Dendritic cell treated with granulocyte-macrophage colony-stimulating factor and Interleukin-4, amounts not matched to agents 40 ng/mL and 50 ng/mL, for 4 days (primary cell): Measurements from ENCODE around the gene CARMIL1.

ENCODE experiments used
- H3K27ac Mint-ChIP-seq: one replicate; pipeline ENCODE4 v1.8.0; 2022; ENCODE audit warnings: mild to moderate bottlenecking, mixed read lengths
- H3K27me3 Mint-ChIP-seq: one replicate; pipeline ENCODE4 v1.8.0; 2022; ENCODE audit warnings: mild to moderate bottlenecking, mixed read lengths
- H3K36me3 Mint-ChIP-seq: one replicate; pipeline ENCODE4 v1.8.0; 2022; ENCODE audit warnings: low read depth, mixed read lengths
- H3K4me1 Mint-ChIP-seq: one replicate; pipeline ENCODE4 v1.8.0; 2022; ENCODE audit warnings: low read depth, mixed read lengths
- H3K4me3 Mint-ChIP-seq: one replicate; pipeline ENCODE4 v1.8.0; 2022; ENCODE audit warnings: mild to moderate bottlenecking, moderate library complexity, mixed read lengths
- H3K9me3 Mint-ChIP-seq: one replicate; pipeline ENCODE4 v1.8.0; 2022; ENCODE audit warnings: mixed read lengths
- intact Hi-C: fragments of 100-400 bp; cut with micrococcal nuclease; formaldehyde crosslinking; loops from one replicate; pipeline ENCODE4 v1.15.0; 2022

Gene CARMIL1

DNA sequence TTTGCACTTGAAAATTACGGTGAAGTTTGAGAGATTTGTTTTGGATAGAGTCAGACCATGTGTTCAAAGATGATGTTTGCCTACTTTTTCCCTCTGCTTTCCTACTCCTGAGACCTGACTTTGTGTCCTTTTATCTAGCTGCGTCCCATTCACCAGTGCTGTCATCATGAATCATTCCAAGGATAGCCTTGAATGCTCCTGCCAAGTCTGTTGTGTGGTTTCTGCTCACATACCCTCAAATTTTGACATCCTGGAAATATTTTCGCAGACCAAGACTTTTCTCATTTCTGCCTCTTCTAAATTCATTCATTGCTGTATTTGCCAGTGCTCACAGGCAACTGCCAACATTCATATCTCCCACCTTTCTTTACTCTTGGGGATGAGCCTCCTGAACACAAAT, 197.0 kb downstream of the CARMIL1 start:
- Mint-ChIP-seq H3K9me3 (no peaks in the 10 kb centered on the region), H3K27ac (no peak overlapping the region), H3K4me1 (peaks cover 22% of the 10 kb centered on the region), H3K36me3 (no peaks in the 10 kb centered on the region), H3K4me3 (no peak overlapping the region), H3K27me3 (no peaks in the 10 kb centered on the region)
- intact Hi-C loops, result no loop called here

DNA sequence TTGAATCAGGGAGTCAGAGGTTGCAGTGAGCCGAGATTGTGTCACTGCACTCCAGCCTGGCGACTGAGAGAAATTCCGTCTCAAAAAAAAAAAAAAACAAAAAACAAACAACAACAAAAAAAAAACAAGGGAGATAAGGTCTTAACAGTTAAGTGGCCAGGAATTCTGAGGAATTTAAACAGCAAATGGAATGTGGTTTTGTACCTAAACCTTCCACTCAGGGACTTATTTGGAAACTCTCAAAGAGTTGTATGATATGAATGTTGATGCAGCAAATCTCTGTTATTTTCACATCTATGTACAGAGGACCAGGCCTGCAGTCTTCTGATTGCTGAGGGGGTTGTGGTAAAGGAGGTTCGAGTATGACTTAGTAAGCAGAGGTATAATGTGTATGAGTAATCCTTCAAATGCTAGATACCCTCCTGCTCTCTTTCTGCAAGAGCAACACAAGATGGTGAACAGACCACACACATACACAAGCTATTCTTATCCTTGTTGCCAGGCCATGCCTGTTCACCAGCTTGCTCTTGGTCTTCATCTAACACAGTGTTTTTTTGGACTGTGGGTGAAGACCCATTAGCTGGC, 197.9 kb downstream of the CARMIL1 start:
- Mint-ChIP-seq H3K27me3 (no peaks in the 10 kb centered on the region), H3K27ac (no peak overlapping the region), H3K9me3 (no peaks in the 10 kb centered on the region), H3K36me3 (no peaks in the 10 kb centered on the region), H3K4me1 (peaks cover 22% of the 10 kb centered on the region), H3K4me3 (no peak overlapping the region)
- intact Hi-C loops, result no loop called here

DNA sequence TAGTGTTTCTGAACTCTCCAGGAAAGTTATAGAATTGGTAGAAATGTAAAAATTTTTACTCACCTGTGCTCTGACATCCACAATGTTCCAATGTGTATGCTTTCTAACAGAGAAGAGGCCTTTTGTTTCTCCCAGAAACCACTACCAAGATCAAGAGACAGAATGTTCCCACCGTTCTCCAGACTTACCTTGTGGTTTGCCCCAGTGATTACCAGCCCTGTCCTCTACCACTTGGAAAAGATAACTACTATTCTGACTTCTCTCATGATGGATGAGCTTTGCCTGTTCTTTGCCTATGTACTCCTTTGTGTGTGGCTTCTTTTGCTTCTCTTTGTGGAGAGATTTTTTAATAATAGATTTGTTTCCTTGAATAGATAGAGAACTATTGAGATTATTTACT, 199.8 kb downstream of the CARMIL1 start:
- Mint-ChIP-seq H3K9me3 (no peaks in the 10 kb centered on the region), H3K27me3 (no peaks in the 10 kb centered on the region), H3K4me1 (peaks cover 15% of the 10 kb centered on the region), H3K27ac (no peak overlapping the region), H3K36me3 (no peaks in the 10 kb centered on the region), H3K4me3 (no peak overlapping the region)
- intact Hi-C loops, result no loop called here

DNA sequence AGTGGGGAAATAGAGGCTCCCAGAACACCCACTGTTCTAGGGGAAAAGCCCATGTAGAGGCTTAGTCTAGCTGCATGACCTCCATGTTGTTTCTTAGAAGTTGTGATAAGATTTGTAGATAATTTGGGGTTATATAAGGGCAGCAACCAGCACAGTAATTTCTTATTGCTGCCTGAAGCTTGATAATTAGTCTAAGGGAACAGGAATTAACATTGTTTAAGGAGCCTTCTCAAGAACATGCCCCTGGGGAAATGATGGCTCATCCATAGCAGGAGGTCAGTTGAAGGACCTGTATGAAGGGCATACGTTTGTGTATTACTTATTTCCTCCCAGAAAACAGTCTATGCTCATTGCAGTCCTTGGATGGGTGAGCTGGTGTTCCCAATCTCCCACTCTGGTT, 202.1 kb downstream of the CARMIL1 start:
- no peaks in the 10 kb centered on the region for H3K36me3 Mint-ChIP-seq
- no peak overlapping the region for H3K27ac Mint-ChIP-seq
- H3K4me1 Mint-ChIP-seq, result no peaks in the 10 kb centered on the region
- H3K4me3 Mint-ChIP-seq, result no peak overlapping the region
- H3K27me3 Mint-ChIP-seq, result no peaks in the 10 kb centered on the region
- intact Hi-C loops, result no loop called here
- no peaks in the 10 kb centered on the region for H3K9me3 Mint-ChIP-seq

DNA sequence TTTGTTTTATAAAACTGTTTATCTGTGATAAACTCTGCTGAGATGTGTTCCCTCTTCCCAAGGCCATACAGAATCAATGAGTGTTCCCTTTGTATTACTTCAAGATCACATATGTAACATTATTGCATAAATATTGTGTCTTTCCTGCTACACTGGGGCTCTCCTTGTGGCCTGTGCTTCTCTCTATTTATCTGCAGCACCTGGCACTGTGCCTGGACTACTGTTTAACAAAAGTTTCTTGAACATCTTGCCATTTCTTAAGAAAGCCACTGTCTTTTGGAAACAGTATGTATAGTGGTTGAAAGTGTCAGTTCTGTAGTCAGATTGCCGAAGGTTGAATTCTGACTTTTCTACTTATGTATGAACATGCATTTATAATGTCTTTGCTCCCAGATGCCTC, 203.8 kb downstream of the CARMIL1 start:
- Mint-ChIP-seq H3K27me3 (no peaks in the 10 kb centered on the region), H3K4me3 (no peak overlapping the region), H3K27ac (no peak overlapping the region), H3K36me3 (no peaks in the 10 kb centered on the region), H3K4me1 (peaks cover 10% of the 10 kb centered on the region), H3K9me3 (no peaks in the 10 kb centered on the region)
- intact Hi-C loops, result no loop called here

DNA sequence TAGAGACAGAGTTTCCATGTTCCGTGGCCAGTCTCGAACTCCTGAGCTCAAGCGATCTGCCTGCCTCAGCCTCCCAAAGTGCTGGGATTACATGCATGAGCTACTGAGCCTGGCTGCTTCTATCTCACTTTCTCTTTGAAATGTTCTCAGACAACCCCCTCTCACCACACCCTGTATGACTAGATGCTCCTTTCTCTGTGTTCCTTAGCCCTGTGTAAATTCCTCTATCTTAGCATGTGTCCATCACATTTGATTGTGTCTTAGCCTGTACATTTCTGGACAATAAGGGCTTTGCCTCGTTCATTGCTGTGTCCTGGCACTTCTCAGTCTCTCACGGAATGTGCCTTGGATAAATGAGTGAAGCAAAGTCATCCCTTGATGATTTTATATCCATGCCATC, 204.8 kb downstream of the CARMIL1 start:
- peaks cover 16% of the 10 kb centered on the region for H3K4me1 Mint-ChIP-seq
- intact Hi-C loops, result no loop called here
- H3K36me3 Mint-ChIP-seq, result no peaks in the 10 kb centered on the region
- H3K4me3 Mint-ChIP-seq, result no peak overlapping the region
- H3K9me3 Mint-ChIP-seq, result no peaks in the 10 kb centered on the region
- no peak overlapping the region for H3K27ac Mint-ChIP-seq
- H3K27me3 Mint-ChIP-seq, result no peaks in the 10 kb centered on the region

DNA sequence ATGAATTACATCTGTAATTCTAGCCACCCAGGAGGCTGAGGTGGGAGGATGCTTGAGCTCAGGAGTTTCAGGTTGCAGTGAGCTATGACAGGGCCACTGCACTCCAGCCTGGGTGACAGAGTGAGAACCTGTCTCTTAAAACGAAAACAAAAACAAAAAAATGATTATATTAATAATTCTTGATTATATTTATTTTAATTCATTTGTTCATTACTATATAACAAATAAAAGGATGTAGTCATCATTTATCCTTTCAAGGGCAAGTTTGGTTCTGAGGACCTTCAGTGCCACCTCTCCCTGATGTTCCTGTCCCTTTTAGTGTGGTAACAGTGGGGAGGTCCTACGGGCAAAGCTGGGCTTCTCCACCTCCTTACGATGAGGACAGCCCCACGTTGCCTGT, 205.7 kb downstream of the CARMIL1 start:
- Mint-ChIP-seq H3K4me1 (peaks cover 20% of the 10 kb centered on the region), H3K9me3 (no peaks in the 10 kb centered on the region), H3K36me3 (no peaks in the 10 kb centered on the region), H3K4me3 (no peak overlapping the region), H3K27me3 (no peaks in the 10 kb centered on the region), H3K27ac (no peak overlapping the region)
- intact Hi-C loops, result loop anchor here (5.0 kb wide), 2 partner anchors 48 to 208 kb away; partner anchors contain the start of gene CARMIL1

DNA sequence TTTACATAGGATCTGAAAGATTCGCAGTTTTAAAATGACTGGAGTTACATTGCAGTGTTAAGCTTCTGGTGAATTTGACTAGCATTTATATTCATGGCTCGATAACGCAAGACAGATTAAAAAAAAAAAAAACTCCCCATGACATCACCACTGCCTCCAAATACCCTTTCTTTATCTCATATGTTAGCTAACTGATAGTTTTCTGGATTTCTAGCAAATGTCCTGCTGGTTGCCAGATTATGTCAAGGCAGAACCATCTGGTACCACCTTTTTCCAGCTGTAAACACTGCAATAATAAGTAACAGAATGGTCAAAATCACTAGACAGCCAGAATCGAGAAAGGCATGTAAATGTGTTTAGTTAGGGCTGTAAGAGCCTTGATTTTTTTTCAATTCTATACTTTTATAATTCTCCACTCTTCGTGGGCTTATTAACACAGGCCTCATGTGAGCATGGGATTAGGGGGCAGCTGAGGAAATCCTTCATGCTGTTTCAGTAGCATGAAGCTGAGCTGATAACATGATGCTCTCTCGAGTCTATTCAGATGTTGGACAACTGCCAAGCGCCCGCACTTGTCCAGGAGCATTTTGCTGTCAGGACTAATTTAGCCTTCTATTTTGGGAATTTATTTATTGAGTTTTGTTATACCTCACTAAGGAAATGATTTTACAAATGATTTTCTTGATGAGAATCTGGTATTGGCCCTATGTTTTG, 206.8 kb downstream of the CARMIL1 start:
- Mint-ChIP-seq H3K9me3 (no peaks in the 10 kb centered on the region), H3K27ac (no peak overlapping the region), H3K4me1 (peaks cover 25% of the 10 kb centered on the region), H3K4me3 (no peak overlapping the region), H3K36me3 (no peaks in the 10 kb centered on the region), H3K27me3 (no peaks in the 10 kb centered on the region)
- intact Hi-C loops, result loop anchor here (5.0 kb wide), 2 partner anchors 49 to 209 kb away; partner anchors contain the start of gene CARMIL1

DNA sequence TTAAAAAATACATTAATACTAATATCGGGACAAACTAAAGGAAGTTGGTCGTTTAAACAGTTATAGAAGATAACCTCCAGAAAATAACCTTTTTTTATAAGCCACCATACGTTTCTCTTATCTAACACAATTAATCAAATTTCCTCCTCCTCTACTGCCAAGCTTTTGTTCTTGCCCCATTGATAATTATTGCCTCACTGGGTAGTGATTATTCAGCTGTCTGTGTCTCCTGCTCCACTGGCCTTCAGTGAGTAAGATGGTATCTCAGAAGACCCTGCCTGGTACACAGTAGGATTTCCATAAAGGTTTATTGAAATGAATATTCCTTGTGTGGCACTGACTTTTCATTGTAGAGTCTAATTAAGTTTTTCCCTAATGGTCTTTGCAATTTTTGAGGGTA, 207.4 kb downstream of the CARMIL1 start:
- H3K27ac Mint-ChIP-seq, result no peak overlapping the region
- no peaks in the 10 kb centered on the region for H3K27me3 Mint-ChIP-seq
- no peaks in the 10 kb centered on the region for H3K36me3 Mint-ChIP-seq
- no peaks in the 10 kb centered on the region for H3K9me3 Mint-ChIP-seq
- intact Hi-C loops, result loop anchor here (5.0 kb wide), 2 partner anchors 49 to 209 kb away; partner anchors contain the start of gene CARMIL1
- no peak overlapping the region for H3K4me3 Mint-ChIP-seq
- peaks cover 25% of the 10 kb centered on the region for H3K4me1 Mint-ChIP-seq

DNA sequence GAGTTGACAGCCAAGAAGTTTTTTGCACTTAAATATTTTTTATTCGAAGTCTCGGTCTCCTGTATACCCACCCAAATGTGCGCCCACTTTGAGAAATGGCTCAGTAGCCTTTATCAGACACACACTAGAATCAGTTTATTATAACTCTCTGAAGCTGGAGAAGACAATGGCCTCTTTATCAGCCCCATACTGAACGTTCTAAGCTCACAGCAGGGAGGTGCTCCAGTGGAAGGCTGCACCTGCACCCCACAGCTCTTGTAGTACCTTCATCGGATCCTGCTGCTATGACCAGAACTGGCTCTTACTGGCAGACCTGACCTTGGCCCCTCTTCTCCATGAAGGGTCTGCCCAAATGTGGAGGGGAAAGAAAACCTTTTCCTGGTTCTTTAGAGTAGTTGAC, 207.8 kb downstream of the CARMIL1 start:
- Mint-ChIP-seq H3K9me3 (no peaks in the 10 kb centered on the region), H3K36me3 (no peaks in the 10 kb centered on the region), H3K4me3 (no peak overlapping the region), H3K4me1 (peaks cover 25% of the 10 kb centered on the region), H3K27ac (no peak overlapping the region), H3K27me3 (no peaks in the 10 kb centered on the region)
- intact Hi-C loops, result loop anchor here (5.0 kb wide), 2 partner anchors 50 to 210 kb away; partner anchors contain the start of gene CARMIL1

DNA sequence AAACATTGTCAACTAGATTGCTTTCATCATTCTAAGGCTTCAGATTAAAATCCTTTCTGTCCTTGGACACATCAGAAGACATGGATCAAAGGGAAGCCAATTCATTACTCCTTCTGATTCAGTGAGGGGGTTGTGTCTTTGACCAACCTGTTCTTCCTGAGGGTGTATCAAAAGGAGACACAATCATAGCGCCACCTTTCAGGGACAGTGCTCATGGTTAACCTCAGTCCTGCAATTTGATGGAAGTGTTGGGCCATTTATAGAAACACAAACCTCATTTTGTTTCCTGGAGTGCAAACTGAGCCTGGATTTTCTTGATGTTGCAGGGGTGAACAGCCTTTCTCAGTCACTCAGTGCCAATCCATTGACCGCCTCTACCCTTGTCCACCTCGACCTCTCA, 209.0 kb downstream of the CARMIL1 start:
- intact Hi-C loops, result loop anchor here (5.0 kb wide), 2 partner anchors 51 to 211 kb away; partner anchors contain the start of gene CARMIL1
- H3K27me3 Mint-ChIP-seq, result no peaks in the 10 kb centered on the region

DNA sequence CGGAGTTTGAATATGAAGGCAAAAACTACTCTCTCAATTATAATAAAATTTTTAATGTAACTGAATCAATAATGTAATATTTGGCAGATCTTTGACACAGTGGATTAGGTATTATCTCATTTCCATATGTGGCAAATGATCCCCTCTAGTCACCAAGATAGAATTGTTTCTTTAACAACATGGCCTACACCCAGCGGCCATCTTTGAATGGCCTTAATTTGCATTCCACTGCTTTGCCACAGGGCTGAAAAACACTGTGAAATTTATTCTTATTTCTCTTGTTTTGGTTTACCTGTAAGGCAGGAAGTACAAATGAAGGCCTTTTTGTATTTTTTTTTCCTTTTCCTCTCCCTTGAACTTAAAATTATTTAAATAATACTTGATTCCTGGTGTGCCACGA, 210.2 kb downstream of the CARMIL1 start:
- intact Hi-C loops, result loop anchor here (5.0 kb wide), 2 partner anchors 52 to 212 kb away; partner anchors contain the start of gene CARMIL1
- H3K36me3 Mint-ChIP-seq, result no peaks in the 10 kb centered on the region
- peak overlapping the region; percentile 59 for H3K27ac Mint-ChIP-seq
- no peaks in the 10 kb centered on the region for H3K9me3 Mint-ChIP-seq
- H3K27me3 Mint-ChIP-seq, result no peaks in the 10 kb centered on the region
- no peak overlapping the region for H3K4me3 Mint-ChIP-seq
- H3K4me1 Mint-ChIP-seq, result peaks cover 25% of the 10 kb centered on the region

More for the DNA sequence above, 209.0 kb downstream of the CARMIL1 start:
- no peaks in the 10 kb centered on the region for H3K9me3 Mint-ChIP-seq
- no peak overlapping the region for H3K27ac Mint-ChIP-seq
- H3K4me3 Mint-ChIP-seq, result no peak overlapping the region
- H3K36me3 Mint-ChIP-seq, result no peaks in the 10 kb centered on the region
- peaks cover 25% of the 10 kb centered on the region for H3K4me1 Mint-ChIP-seq

DNA sequence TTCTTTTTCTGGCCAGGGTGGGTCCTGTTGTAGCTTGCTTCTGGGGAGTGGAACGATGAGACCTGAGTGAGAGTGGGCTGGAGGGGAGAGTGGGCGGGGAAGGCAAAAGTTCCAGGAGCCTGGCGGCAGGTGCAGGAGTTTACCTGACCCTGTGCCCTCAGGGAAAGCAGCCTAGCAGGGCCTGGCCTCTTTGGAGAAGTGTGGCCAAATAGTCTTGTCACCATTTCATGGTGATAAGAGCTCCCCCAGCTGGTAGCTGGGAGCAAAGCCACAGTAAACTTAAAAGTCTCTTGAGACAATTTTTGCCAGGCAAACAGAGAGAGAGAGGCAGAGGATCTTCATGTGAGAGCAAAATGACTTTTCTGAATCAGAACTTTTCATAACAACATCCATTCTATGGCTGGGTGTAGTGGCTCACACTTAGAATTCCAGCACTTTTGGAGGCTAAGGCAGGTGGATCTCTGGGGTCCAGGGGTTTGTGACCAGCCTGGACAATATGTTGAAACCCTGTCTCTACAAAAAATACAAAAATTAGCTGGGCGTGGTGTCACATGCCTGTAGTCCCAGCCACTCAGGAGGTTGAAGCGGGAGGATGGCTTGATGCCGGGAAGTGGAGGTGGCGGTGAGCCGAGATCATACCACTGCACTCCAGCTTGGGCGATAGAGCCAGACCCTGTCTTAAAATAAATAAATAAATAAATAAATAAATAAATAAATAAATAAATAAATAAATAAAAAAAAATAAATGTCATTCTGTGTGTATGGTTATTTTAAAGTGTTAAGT, 211.0 kb downstream of the CARMIL1 start:
- H3K4me1 Mint-ChIP-seq, result peaks cover 25% of the 10 kb centered on the region
- H3K27me3 Mint-ChIP-seq, result no peaks in the 10 kb centered on the region
- H3K36me3 Mint-ChIP-seq, result no peaks in the 10 kb centered on the region
- H3K4me3 Mint-ChIP-seq, result no peak overlapping the region
- intact Hi-C loops, result loop anchor here (2.0 to 5.0 kb wide), 3 partner anchors 33 to 268 kb away; no protein-coding TSS in a partner anchor
- H3K27ac Mint-ChIP-seq, result peak overlapping the region; percentile 59
- no peaks in the 10 kb centered on the region for H3K9me3 Mint-ChIP-seq

DNA sequence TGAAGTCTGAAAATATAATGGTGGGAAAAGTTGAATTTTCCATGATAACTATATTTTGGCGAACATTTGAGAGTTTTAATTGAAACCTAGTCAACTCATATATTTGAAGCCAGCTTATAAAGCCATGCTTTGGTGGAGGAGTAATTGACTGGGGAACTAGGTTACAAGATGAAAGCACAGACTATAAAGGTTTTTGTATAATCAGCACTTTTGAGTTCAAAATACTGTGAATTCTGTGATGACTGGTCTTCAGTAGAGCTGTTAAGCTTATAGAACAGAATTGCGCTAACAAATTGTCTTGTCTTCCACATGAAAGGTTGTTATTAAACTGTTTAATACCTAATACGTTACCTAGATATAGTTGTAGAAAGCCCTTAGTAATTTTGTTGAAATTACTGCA, 213.8 kb downstream of the CARMIL1 start:
- no peak overlapping the region for H3K4me3 Mint-ChIP-seq
- H3K27me3 Mint-ChIP-seq, result no peaks in the 10 kb centered on the region
- no peak overlapping the region for H3K27ac Mint-ChIP-seq
- no peaks in the 10 kb centered on the region for H3K36me3 Mint-ChIP-seq
- intact Hi-C loops, result loop anchor here (5.0 kb wide), 2 partner anchors 36 to 271 kb away; no protein-coding TSS in a partner anchor
- H3K9me3 Mint-ChIP-seq, result no peaks in the 10 kb centered on the region
- H3K4me1 Mint-ChIP-seq, result peaks cover 26% of the 10 kb centered on the region
